ENCODE data around the gene TLE5. TPM values are rescaled to one million over a fixed set of nuclear protein-coding genes. Genes with fewer than 3 reads are reported as not detected.
"Not testable (repeated sequence)": the region's sequence is repeated elsewhere in the genome, so short reads cannot be mapped to it uniquely, and the experiment has no call there.

TLE5 gene
- total RNA-seq, 1 donor from 2014 or later, result 413 TPM

DNA sequence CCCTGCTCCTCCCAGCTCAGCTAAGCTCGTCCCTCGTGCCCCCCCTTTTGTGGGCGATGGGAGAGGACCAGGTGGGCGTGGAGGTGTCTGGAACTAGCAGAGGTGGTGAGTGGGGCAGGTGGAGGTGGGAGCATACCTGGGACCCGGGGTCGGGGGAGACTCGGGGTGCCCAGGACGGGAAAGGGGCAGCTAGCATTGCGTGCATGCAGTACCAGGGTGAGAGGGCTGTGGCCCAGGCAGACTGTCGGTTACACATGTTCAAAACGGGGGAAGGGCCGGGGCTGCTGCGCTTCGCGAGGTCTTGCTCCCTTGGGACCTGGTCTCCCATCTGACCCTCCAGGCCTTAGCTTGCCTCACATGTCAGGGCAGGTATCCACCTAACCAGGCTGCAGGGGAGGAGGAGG, 9.1 kb downstream of the TLE5 start:
- ATAC-seq (no peak), DNase-seq (peak; percentile 47)
- H3K36me3 ChIP-seq, result peaks cover 60% of the 10 kb centered on the region
- H3K4me3 ChIP-seq, result no peak overlapping the region
- peaks cover 35% of the 10 kb centered on the region for H3K4me1 ChIP-seq
- intact Hi-C loops (cut with DNase I), result no loop called here
- no peaks in the 10 kb centered on the region for H3K9me3 ChIP-seq
- TF ChIP-seq, protein P1, sequence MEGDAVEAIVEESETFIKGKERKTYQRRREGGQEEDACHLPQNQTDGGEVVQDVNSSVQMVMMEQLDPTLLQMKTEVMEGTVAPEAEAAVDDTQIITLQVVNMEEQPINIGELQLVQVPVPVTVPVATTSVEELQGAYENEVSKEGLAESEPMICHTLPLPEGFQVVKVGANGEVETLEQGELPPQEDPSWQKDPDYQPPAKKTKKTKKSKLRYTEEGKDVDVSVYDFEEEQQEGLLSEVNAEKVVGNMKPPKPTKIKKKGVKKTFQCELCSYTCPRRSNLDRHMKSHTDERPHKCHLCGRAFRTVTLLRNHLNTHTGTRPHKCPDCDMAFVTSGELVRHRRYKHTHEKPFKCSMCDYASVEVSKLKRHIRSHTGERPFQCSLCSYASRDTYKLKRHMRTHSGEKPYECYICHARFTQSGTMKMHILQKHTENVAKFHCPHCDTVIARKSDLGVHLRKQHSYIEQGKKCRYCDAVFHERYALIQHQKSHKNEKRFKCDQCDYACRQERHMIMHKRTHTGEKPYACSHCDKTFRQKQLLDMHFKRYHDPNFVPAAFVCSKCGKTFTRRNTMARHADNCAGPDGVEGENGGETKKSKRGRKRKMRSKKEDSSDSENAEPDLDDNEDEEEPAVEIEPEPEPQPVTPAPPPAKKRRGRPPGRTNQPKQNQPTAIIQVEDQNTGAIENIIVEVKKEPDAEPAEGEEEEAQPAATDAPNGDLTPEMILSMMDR (IDR thresholded peaks at IDR 0.05), result no peak
- H3K27ac ChIP-seq, result no peak overlapping the region
- H3K27me3 ChIP-seq (ENCODE audit: low read depth), result no peaks in the 10 kb centered on the region

DNA sequence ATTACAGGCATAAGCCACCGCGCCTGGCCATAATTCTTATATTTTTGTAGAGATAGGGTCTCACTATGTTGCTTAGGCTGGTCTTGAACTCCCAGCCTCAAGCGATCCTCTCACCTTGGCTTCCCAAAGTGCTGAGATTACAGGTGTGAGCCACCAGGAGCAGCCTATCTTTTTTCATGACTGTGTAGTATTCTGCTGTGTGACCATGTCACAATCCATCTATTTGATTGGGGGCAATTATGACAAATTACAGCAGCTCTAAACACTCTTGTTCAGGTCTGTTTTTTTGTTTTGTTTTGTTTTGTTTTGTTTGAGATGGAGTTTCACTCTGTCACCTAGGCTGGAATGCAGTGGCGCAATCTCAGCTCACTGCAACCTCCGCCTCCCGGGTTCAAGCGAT, 12.3 kb downstream of the TLE5 start:
- DNase-seq; H3K4me3 ChIP-seq; H3K9me3 ChIP-seq; H3K27me3 ChIP-seq (ENCODE audit: low read depth); ATAC-seq; H3K27ac ChIP-seq; intact Hi-C loops (cut with DNase I): not testable (repeated sequence)
- H3K36me3 ChIP-seq, result peaks cover 27% of the 10 kb centered on the region
- H3K4me1 ChIP-seq, result peaks cover 16% of the 10 kb centered on the region

DNA sequence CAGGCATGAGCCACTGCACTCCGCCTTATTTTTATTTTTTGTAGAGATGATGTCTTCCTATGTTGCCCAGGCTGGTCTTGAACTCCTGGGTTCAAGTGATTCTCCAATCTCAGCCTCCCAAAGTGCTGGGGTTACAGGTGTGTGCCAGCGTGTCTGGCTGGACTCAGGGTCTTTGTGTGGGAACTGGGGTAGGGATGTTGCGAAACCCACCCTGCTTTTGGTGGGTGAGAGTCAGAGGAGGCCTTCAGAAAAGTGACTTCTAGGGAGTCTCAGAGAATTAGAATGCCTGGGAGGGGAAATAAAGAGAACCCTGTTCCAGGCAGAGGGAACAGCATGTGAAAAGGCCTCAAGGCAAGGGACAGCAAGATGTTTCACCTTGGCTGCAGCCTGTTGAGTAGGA, 13.2 kb downstream of the TLE5 start:
- H3K27ac ChIP-seq, result no peak overlapping the region
- intact Hi-C loops (cut with DNase I), result no loop called here
- peaks cover 12% of the 10 kb centered on the region for H3K4me1 ChIP-seq
- TF ChIP-seq, protein P1 (IDR thresholded peaks at IDR 0.05), result no peak
- DNase-seq, result no peak
- ATAC-seq, result no peak
- H3K4me3 ChIP-seq, result no peak overlapping the region
- no peaks in the 10 kb centered on the region for H3K27me3 ChIP-seq (ENCODE audit: low read depth)
- H3K36me3 ChIP-seq, result peaks cover 18% of the 10 kb centered on the region
- no peaks in the 10 kb centered on the region for H3K9me3 ChIP-seq

DNA sequence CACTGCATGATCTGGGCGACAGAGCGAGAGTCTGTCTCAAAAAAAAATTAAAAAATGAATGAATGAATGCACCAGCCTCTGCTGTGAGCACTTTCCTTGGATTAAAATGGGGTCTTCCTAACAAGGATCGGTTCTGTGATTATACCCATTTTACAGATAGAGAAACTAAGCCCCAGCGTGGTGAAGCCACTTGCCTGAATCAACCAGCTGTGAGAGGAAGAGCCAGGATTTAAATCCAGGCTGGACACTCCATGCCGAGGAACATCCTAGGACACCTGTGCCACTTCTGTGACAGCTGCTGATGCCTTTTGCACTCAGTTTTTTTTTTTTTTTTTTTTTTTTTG, 14.1 kb downstream of the TLE5 start:
- no peak for ATAC-seq
- TF ChIP-seq, protein P1 (IDR thresholded peaks at IDR 0.05), result no peak
- H3K9me3 ChIP-seq, result no peaks in the 10 kb centered on the region
- peak overlapping the region; percentile 47 for H3K4me3 ChIP-seq
- peaks cover 12% of the 10 kb centered on the region for H3K4me1 ChIP-seq
- intact Hi-C loops (cut with DNase I), result no loop called here
- H3K27ac ChIP-seq, result no peak overlapping the region
- H3K27me3 ChIP-seq (ENCODE audit: low read depth), result no peaks in the 10 kb centered on the region
- H3K36me3 ChIP-seq, result peaks cover 9% of the 10 kb centered on the region
- no peak for DNase-seq

DNA sequence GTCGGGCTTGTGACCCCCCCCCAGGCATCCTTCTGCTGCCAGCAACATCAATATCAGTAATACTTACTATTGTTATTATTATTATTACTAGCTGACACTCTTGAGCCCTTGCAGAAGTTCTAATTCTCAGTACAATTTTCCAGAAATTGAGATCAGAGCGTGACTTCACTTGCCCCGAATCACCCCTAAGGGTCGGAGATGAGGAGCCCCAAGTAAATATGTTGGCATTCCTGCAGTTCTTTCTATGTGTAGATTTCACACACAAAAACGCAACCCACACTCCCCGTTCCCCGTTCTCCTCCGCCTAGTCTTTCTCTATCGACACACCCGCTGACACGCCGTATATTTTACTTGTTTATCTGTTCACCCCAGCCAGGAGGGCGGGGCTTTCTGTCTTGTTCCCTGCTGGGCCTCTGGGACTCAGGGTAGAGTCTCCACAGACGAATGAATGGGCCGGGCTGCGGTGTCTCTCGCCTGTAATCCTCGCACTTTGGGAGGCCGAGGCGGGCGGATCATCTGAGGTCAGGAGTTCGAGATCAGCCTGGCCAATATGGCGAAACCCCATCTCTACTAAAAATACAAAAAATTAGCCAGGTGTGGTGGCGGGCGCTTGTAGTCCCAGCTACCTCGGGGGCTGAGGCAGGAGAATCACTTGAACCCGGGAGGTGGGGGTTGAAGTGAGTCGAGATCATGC, 14.7 kb downstream of the TLE5 start:
- TF ChIP-seq, protein P1 (IDR thresholded peaks at IDR 0.05), result no peak
- DNase-seq (peak; percentile 84), ATAC-seq (peak; percentile 77 to 78)
- Histone ChIP-seq H3K4me3 (peak overlapping the region; percentile 47), H3K4me1 (peaks cover 12% of the 10 kb centered on the region), H3K36me3 (peaks cover 4% of the 10 kb centered on the region), H3K27ac (peak overlapping the region; percentile 62), H3K9me3 (no peaks in the 10 kb centered on the region), H3K27me3 (ENCODE audit: low read depth) (no peaks in the 10 kb centered on the region)
- intact Hi-C loops (cut with DNase I), result no loop called here

DNA sequence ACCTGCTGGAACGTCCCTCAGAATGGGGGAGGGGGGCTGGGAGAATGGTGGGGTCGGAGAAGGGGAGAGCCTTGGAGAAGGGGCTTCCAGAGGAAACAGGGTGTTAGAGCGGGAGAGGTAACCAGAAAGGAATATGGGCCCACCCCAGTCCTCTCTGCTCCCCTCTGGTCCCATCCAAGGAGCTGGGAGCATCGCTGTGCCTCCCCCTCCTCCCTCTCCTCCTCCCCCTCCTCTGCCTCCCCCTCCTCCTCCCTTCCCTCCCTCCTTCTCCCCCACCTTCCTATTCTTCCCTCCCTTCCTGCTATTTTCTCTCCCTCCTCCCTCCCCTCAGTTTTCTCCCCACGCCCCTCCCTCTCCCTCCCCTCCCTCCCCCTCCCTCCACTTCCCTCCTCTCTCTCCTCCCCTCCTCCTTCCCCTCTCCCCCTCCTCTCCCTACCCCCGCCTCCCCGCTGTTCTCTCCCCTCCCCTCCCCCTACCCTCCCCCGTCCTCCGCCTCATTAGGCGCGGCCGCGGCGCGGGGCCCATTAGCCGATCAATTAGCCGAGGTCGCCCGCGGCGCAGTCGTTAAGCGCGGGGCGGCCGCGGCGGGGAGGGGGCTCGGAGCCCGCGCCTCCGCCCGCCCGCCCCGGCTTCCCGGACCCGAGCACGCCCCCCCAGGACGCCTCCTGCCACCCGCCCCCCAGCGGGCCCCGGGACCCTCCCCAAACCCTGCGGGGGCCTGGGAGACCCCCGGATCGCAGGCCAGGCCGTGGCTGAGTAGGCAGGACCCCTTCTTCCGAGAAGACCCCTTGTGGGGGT, 15.4 kb downstream of the TLE5 start:
- ATAC-seq, result peak in 1 of 2 donors; percentile 33
- intact Hi-C loops (cut with DNase I), result no loop called here
- Histone ChIP-seq H3K4me1 (peaks cover 12% of the 10 kb centered on the region), H3K36me3 (no peaks in the 10 kb centered on the region), H3K9me3 (no peaks in the 10 kb centered on the region), H3K4me3 (peak overlapping the region; percentile 47), H3K27me3 (ENCODE audit: low read depth) (peaks cover under 1% of the 10 kb centered on the region), H3K27ac (peak overlapping the region; percentile 62)
- TF ChIP-seq, protein P1 (IDR thresholded peaks at IDR 0.05), result no peak
- DNase-seq, result peak; percentile 49
